ENCODE data around the gene PALM2AKAP2. TPM values are rescaled to one million over a fixed set of nuclear protein-coding genes. Genes with fewer than 3 reads are reported as not detected.

Gene PALM2AKAP2
- total and polyA plus RNA-seq, 9 of the 15 experiments (the other 6 are each of a cell fraction or from before 2014, with no cell fraction given) = not detected

- no TSS peak for BruUV-seq (replicated peaks)
- H2AFZ ChIP-seq (ENCODE audit: low read depth, low read length) = no peak overlapping the region
- intact Hi-C loops (cut with micrococcal nuclease) = no loop called here
- no peaks in the 10 kb centered on the region for H3K9me1 ChIP-seq (ENCODE audit: control insufficient read depth, insufficient read depth, low read length)
- no peak overlapping the region for H3K27ac ChIP-seq (ENCODE audit: extremely low read depth, low read depth, low read length)
- ChIA-PET CTCF (ENCODE audit: low intra/inter-chr PET ratio) (no interaction called here), POLR2A (interaction anchor here (0.6 kb wide), 1 partner anchor 244 kb away, joined by 3 read pairs; no protein-coding TSS in a partner anchor)
- no peak overlapping the region for H3K4me3 ChIP-seq
- no peak for TF ChIP-seq ZNF124 (CRISPR knock-in tag; IDR thresholded peaks at IDR 0.05)
- TF ChIP-seq ZNF311 (CRISPR knock-in tag; IDR thresholded peaks at IDR 0.05) = no peak
- TF ChIP-seq TCF7 (IDR thresholded peaks at IDR 0.05; ENCODE audit: borderline replicate concordance) = no peak
- TF ChIP-seq ZNF12 (CRISPR knock-in tag; IDR thresholded peaks at IDR 0.05) = no peak
- no peak for TF ChIP-seq CAMTA2 (CRISPR knock-in tag; conservative IDR thresholded peaks at IDR 0.05)
- no peak for TF ChIP-seq SRSF9 (IDR thresholded peaks at IDR 0.05; ENCODE audit: borderline replicate concordance, low read depth, low read length)
- H3K36me3 ChIP-seq (ENCODE audit: control insufficient read depth, insufficient read depth, low read length) = no peaks in the 10 kb centered on the region
- H3K27me3 ChIP-seq (ENCODE audit: control insufficient read depth in 2 of 2, insufficient read depth in 2 of 2, low read length in 2 of 2) = no peaks in the 10 kb centered on the region; a peak in 1 of 5 replicates
- no peaks in the 10 kb centered on the region for H4K20me1 ChIP-seq (replicated peaks; ENCODE audit: control insufficient read depth, insufficient read depth, low read length)
- in situ Hi-C loops (cut with MboI) = no loop called here
- no peak for DNase-seq (ENCODE audit: extremely low read depth in 1 of 4, low spot score in 3 of 4)
- H3K79me2 ChIP-seq (ENCODE audit: control insufficient read depth, insufficient read depth, low read length) = no peaks in the 10 kb centered on the region
- ATAC-seq = no peak
- no peaks in the 10 kb centered on the region for H3K9me3 ChIP-seq (replicated peaks; ENCODE audit: control insufficient read depth, insufficient read depth, low read depth, low read length)
- no peak overlapping the region for H3K4me2 ChIP-seq (ENCODE audit: insufficient read depth, low read length)
- H3K9ac ChIP-seq (ENCODE audit: insufficient read depth in 1 of 2, low read depth in 2 of 2, low read length in 2 of 2) = no peak overlapping the region
- no peaks in the 10 kb centered on the region for H3K4me1 ChIP-seq (replicated peaks in 1 of 2; ENCODE audit: control insufficient read depth in 2 of 2, insufficient read depth in 2 of 2, low read length in 2 of 2)
- WGBS (ENCODE audit: insufficient coverage, low coverage, missing lambda C conversion rate) = under 1% methylated on average over 11 of the region's 11 CpGs
- no peak for FAIRE-seq
These were observed 34.4 kb upstream of the PALM2AKAP2 start for GRCh38 chr9:109745335-109746283.

All from K562 (cell line).